Kidney (tissue), 14 donors: ENCODE data around the gene XRCC3. TPM values are rescaled to one million over a fixed set of nuclear protein-coding genes. Genes with fewer than 3 reads are reported as not detected.

ENCODE experiments used
- DNase-seq, 5 donors: peaks; one replicate each; pipeline ENCODE4 v3.0.0-alpha.2; 2013 to 2020
- FAIRE-seq: peaks from 2 replicates; lab custom pipeline; 2012; peaks lifted over from hg19 to GRCh38; lab: Jason Lieb, UNC
- H3K27ac ChIP-seq, 2 donors: one replicate each; pipeline ENCODE4 v1.7.0; 2013; ENCODE audit warnings: low read depth in 2 of 2, low read length in 2 of 2, inconsistent platforms in 1 of 2
- H3K27me3 ChIP-seq: one replicate; pipeline ENCODE4 v1.7.1; 2013; ENCODE audit warnings: low read length, inconsistent platforms; ENCODE audit not compliant: control insufficient read depth, insufficient read depth
- H3K36me3 ChIP-seq, 3 donors: one replicate each; pipeline versions ENCODE4 v1.7.0 to v1.7.1; 2013; ENCODE audit warnings: low read length in 3 of 3, control low read depth in 1 of 3, inconsistent platforms in 1 of 3; ENCODE audit not compliant: insufficient read depth in 3 of 3, control insufficient read depth in 2 of 3
- H3K4me1 ChIP-seq, 3 donors: one replicate each; pipeline versions ENCODE4 v1.7.0 to v1.7.1; 2013; ENCODE audit warnings: low read length in 3 of 3, inconsistent platforms in 1 of 3, low read depth in 1 of 3; ENCODE audit not compliant: control insufficient read depth in 2 of 3, insufficient read depth in 2 of 3
- H3K4me3 ChIP-seq, 3 donors: one replicate each; pipeline versions ENCODE4 v1.7.0 to v1.8.1; 2013; ENCODE audit warnings: low read length in 3 of 3, control low read depth in 1 of 3, inconsistent platforms in 1 of 3
- H3K9ac ChIP-seq, 3 donors: one replicate each; pipeline versions ENCODE4 v1.7.0 to v1.7.1; 2013; ENCODE audit warnings: low read length in 3 of 3, control low read depth in 1 of 3, inconsistent platforms in 1 of 3
- H3K9me3 ChIP-seq, 3 donors: one replicate each; pipeline versions ENCODE4 v1.7.0 to v1.7.1; 2013; ENCODE audit warnings: low read length in 3 of 3, control low read depth in 1 of 3, inconsistent platforms in 1 of 3; ENCODE audit not compliant: control insufficient read depth in 2 of 3, insufficient read depth in 1 of 3
- intact Hi-C: fragments of 100-400 bp; cut with DNase I; formaldehyde crosslinking; loops from one replicate; pipeline ENCODE4 v1.11.1; 2022
- polyA plus RNA-seq: library from polyadenylated mRNA; stranded (reverse); fragments of 350-450 nt; fragmentation: Illumina TruSeq; extraction: RNeasy Lipid Tissue Mini Kit (QIAGEN cat#74804); gene quantifications from one replicate; pipeline ENCODE4 v1.2.3, GENCODE V29; 2014; ENCODE audit warnings: low read depth, low replicate concordance; ENCODE audit not compliant: insufficient read depth
- total RNA-seq: library from RNA; stranded (reverse); fragmentation: NEBNext Ultra II Directional; extraction: Animal tissue kit (Norgen Biotek cat#: 25700); gene quantifications from one replicate; pipeline ENCODE4 v1.2.1, GENCODE V29; 2021
- TF ChIP-seq, protein P1 (sequence below): IDR thresholded peaks from 3 replicates; pipeline ENCODE4 v1.5.1; 2012; ENCODE audit warnings: mild to moderate bottlenecking, moderate library complexity, borderline replicate concordance; ENCODE audit not compliant: insufficient read depth; ENCODE audit errors: extremely low read depth
- donor health status: control.
- donor health status: control.
- donor health status: control.
- donor health status: control.
- donor health status: control.
- donor health status: DM: yes; HTN: yes; CAD: no.
- donor health status: Normal renal cell carcinoma (clear cell type).

XRCC3 gene
- total and polyA plus RNA-seq, 2 donors from 2014 or later, result 2.8 to 6.3 TPM

DNA sequence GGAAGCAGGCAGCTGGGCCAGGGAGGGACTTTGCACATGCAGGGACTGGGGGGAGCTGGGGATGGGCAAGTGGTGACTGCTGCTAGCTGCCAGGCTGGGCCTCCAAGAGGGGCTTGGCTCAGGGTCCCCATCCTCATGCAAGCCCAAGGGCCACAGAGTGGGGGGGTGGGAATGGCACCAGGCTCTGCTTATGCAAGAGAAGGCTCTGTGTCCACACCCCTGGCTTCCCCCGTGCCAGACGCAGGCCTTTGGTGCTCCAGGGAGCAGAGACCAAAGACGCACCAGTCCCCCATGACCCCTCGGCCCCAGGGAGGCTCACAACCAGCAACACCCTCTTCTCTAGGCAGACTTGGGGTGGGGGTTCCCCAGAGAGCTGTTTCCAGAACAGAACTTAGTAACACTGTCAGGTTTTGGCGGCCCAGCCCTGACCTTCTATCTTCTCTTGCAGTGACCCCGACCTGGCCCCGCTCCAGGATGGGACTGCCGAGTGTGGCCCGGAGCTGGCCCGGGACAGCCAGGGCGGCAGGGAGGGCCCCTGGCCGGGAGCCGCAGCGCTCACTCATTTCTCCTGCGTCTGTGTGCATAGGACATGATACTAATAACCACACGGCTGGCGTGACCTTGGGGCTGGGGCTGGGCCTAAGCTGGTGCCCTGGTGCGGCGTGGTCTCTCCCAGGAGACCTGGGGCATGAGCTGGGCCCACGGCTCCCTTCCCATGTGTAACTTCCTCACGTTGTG is 14.3 kb downstream of the XRCC3 start:
- Histone ChIP-seq H3K9me3 (no peaks in the 10 kb centered on the region), H3K4me1 (peaks cover 0 to 21% (median 6%) of the 10 kb centered on the region in 3 donors), H3K4me3 (no peak overlapping the region), H3K36me3 (peaks cover 0 to 16% (median 5%) of the 10 kb centered on the region in 3 donors), H3K27ac (no peak overlapping the region), H3K27me3 (no peaks in the 10 kb centered on the region), H3K9ac (no peak overlapping the region)
- TF ChIP-seq, protein P1, sequence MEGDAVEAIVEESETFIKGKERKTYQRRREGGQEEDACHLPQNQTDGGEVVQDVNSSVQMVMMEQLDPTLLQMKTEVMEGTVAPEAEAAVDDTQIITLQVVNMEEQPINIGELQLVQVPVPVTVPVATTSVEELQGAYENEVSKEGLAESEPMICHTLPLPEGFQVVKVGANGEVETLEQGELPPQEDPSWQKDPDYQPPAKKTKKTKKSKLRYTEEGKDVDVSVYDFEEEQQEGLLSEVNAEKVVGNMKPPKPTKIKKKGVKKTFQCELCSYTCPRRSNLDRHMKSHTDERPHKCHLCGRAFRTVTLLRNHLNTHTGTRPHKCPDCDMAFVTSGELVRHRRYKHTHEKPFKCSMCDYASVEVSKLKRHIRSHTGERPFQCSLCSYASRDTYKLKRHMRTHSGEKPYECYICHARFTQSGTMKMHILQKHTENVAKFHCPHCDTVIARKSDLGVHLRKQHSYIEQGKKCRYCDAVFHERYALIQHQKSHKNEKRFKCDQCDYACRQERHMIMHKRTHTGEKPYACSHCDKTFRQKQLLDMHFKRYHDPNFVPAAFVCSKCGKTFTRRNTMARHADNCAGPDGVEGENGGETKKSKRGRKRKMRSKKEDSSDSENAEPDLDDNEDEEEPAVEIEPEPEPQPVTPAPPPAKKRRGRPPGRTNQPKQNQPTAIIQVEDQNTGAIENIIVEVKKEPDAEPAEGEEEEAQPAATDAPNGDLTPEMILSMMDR, result no peak
- intact Hi-C loops, result no loop called here
- DNase-seq, result peak in 1 of 5 donors; percentile 78
- FAIRE-seq, result no peak

DNA sequence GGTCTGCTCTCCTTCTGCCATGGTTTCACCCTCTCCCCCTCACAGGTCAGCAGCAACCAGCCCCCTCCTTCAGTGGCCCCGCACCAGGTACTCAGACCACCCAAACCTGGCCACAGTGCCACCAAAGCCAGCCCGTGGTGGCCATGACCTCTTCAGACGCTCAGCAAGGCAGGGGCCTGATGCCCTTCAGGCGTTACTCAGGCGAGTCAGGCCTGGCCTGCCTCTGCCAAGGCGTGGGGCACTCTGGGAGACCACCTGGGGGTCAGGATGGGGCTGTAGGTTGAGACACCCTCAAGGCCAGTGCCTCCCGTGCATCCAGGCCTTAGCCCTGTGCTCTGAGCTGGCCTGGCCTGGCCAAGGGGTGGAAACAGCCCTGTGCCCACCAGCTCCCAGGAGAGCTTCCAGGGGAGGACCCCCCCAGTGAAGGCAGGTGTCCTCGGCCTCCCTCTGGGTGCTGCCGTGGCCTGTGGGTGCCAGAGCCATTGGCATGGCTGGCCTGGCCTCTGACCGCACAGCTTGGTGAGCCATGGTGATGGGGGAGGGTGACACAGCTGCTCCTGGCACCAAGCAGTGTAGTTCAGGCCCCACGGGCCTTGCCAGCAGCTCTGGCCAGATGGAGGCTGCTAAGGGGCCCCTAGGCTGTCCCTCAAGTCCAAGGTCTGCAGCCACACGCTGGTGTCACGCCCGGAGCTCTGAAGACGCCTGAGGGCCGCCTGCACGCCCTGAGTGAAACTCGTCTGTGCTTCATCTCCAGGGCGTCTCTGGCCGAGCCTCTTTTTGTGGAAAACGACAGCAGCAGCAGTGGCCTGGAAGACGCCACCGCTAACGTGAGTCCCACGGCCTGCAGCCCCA is 15.1 kb downstream of the XRCC3 start:
- DNase-seq (peak in 1 of 5 donors; percentile 68), FAIRE-seq (no peak)
- H3K27ac ChIP-seq, result no peak overlapping the region
- no peaks in the 10 kb centered on the region for H3K9me3 ChIP-seq
- H3K4me3 ChIP-seq, result no peak overlapping the region
- TF ChIP-seq, protein P1, result no peak
- H3K27me3 ChIP-seq, result no peaks in the 10 kb centered on the region
- intact Hi-C loops, result no loop called here
- H3K36me3 ChIP-seq, result peaks cover 0 to 16% (median 5%) of the 10 kb centered on the region in 3 donors
- peaks cover 0 to 16% (median 6%) of the 10 kb centered on the region in 3 donors for H3K4me1 ChIP-seq
- H3K9ac ChIP-seq, result no peak overlapping the region

DNA sequence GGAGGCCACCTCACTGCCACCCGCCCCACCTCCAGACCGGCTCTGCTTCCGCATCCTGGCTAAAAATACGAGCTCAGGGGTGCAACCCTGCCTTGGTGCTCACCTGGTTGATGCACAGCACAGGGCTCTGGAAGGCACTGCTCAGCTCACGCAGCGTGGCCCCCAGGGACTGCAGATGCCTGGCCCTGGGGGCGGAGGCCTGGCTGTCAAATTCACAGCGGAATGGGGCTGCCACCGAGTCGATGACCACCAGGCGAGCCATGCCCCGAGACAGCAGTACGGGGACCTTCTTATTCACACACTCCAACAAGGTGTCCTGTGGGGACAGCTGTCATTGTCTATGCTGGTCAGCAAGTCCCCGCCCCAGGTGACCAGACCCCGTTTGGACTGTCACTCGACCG is 16.0 kb downstream of the XRCC3 start:
- Histone ChIP-seq H3K4me3 (no peak overlapping the region), H3K27ac (no peak overlapping the region), H3K27me3 (no peaks in the 10 kb centered on the region), H3K4me1 (peaks cover 0 to 12% (median 6%) of the 10 kb centered on the region in 3 donors), H3K9ac (no peak overlapping the region), H3K9me3 (no peaks in the 10 kb centered on the region), H3K36me3 (peaks cover 0 to 22% (median 5%) of the 10 kb centered on the region in 3 donors)
- intact Hi-C loops, result no loop called here
- TF ChIP-seq, protein P1, result no peak
- peak in 1 of 5 donors; percentile 48 for DNase-seq
- no peak for FAIRE-seq
